GM18858 (cell line): ENCODE measurements around the gene ARMH4.
"Not testable (repeated sequence)": the region's sequence is repeated elsewhere in the genome, so short reads cannot be mapped to it uniquely, and the experiment has no call there.

ENCODE experiments used
- ATAC-seq: cut with Tn5 transposase; IDR thresholded peaks from one replicate; pipeline ENCODE4 v1.9.1; 2021; ENCODE audit not compliant: unreplicated experiment

ARMH4 gene

GRCh38 chr14:58149196-58149595, 2.8 kb downstream of the ARMH4 start:
- no peak for ATAC-seq

GRCh38 chr14:58146399-58146798, 5.6 kb downstream of the ARMH4 start:
- no peak for ATAC-seq

- ATAC-seq: no peak
Observed at GRCh38 chr14:58145936-58146335, 6.1 kb downstream of the ARMH4 start.

- no peak for ATAC-seq
Observed at GRCh38 chr14:58143106-58143505, 8.9 kb downstream of the ARMH4 start.

GRCh38 chr14:58141893-58142292, 10.1 kb downstream of the ARMH4 start:
- no peak for ATAC-seq

- ATAC-seq: no peak
Observed at GRCh38 chr14:58138714-58139482, 13.1 kb downstream of the ARMH4 start.

GRCh38 chr14:58138031-58138713, 13.8 kb downstream of the ARMH4 start:
- no peak for ATAC-seq

- ATAC-seq: no peak
Observed at GRCh38 chr14:58133739-58134138, 18.3 kb downstream of the ARMH4 start.

GRCh38 chr14:58131386-58131785, 20.6 kb downstream of the ARMH4 start:
- ATAC-seq: no peak

GRCh38 chr14:58130116-58130782, 21.8 kb downstream of the ARMH4 start:
- ATAC-seq: no peak

- ATAC-seq: no peak
Observed at GRCh38 chr14:58129208-58129607, 22.8 kb downstream of the ARMH4 start.

- ATAC-seq: no peak
Observed at GRCh38 chr14:58128416-58128815, 23.6 kb downstream of the ARMH4 start.

GRCh38 chr14:58122546-58122945, 29.5 kb downstream of the ARMH4 start:
- not testable (repeated sequence) for ATAC-seq

GRCh38 chr14:58121530-58122186, 30.4 kb downstream of the ARMH4 start:
- ATAC-seq: no peak

GRCh38 chr14:58119381-58119780, 32.6 kb downstream of the ARMH4 start:
- ATAC-seq: no peak

GRCh38 chr14:58118097-58118815, 33.8 kb downstream of the ARMH4 start:
- ATAC-seq: no peak

GRCh38 chr14:58109744-58110143, 42.3 kb downstream of the ARMH4 start:
- no peak for ATAC-seq

GRCh38 chr14:58108717-58109116, 43.3 kb downstream of the ARMH4 start:
- no peak for ATAC-seq

- no peak for ATAC-seq
Observed at GRCh38 chr14:58107947-58108552, 44.0 kb downstream of the ARMH4 start.

GRCh38 chr14:58107041-58107440, 45.0 kb downstream of the ARMH4 start:
- ATAC-seq: no peak
